NCI-H1105 (cell line): ENCODE data around the gene SVEP1.

ENCODE experiments used
- DNase-seq: peaks from one replicate; lab custom pipeline; 2025; lab: John Stamatoyannopoulos, UW

SVEP1 gene

DNA sequence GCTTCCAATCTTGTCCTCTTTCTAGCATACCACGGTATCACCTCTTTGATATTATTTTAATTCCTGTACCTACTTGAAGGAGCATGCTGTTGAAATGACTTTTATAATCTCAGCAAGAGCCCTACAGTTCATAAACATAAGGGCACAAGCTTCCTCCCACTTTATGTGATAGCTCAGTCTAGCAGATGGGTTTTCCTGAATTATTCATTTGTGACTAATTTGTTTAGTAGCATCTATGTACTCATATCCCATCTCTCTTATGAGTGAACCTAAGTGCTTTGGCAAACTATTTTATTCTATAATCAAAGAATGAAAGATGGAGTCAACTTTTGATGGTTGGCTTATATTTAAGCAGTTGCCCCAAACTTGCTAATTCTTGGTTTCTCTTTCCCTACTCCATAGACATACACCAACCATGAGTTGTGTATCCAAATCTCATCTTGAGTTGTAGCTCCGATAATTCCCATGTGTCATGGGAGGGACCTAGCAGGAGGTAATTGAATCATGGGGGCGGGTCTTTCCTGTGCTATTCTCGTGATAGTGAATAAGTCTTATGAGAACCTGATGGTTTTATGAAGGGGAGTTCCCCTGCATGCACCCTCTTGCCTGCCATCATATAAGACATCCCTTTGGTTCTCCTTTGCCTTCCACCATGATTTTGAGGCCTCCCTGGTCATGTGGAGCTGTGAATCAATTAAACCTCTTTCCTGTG, 259.6 kb downstream of the SVEP1 start:
- no peak for DNase-seq

DNA sequence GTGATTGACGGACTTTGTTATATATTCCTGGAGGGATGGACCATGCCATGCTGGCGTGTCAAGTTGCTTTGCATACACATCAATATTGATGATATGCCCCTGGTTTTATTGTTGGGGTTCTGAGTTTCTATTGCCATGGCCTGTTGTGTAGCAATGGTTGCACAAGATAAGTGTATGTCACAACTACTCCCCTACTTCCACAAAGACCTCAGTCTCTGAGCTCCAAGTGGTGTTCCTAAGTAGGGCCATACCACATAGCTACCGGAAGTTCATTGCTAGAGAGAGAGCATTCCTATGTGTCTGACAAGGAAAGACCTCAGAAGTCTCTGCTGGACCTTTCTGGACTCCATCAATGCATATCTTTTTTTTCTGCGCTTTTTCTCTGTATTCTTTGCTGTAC, 261.6 kb downstream of the SVEP1 start:
- no peak for DNase-seq

DNA sequence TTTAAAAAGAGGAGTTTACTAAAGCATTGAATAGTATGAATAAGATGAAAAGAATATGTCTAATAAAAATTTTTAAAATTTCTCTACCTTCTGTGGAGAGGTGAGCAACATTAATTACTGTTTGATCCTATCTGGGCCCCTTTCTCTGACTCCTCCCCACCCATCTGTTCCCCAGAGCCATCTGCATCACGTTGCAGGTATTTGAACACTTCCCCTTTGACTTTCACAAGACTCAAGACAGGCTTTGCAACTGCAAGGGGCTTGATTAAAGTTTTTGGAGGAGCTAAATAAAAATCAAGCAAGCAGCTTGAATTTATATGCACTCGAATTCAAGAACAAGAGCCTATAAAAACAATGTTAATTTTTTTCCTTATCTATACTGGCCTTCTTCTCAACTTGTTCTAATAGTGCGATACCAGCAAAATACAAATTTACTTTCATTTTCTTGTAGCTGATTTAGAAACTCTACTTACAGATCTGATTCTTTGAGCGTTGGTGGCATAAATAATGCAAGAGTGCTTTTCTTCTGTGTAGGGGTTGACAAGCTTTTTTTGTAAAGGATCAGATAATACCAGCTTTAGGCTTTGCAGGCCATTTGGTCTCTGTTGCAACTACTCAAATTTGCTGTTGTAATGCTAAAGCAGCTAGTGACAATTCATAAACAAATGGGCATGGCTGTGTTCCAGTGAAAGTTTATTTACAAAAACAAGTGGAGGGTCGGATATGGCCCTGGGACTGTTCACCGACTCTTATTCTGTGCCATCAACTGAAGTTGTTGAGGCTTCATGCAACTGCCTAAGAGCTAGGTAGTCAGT, 263.1 kb downstream of the SVEP1 start:
- DNase-seq, result no peak
